Mesothelial cell of epicardium (in vitro differentiated cells): ENCODE measurements around the gene CRTC2. TPM values are rescaled to one million over a fixed set of nuclear protein-coding genes. Genes with fewer than 3 reads are reported as not detected.

ENCODE experiments used
- DNase-seq, 2 experiments: peaks; one replicate each; pipeline ENCODE4 v3.0.0; 2021; ENCODE audit warnings: low spot score in 2 of 2; ENCODE audit not compliant: unreplicated experiment in 2 of 2
- H3K27ac Mint-ChIP-seq: 2 replicates; pipeline ENCODE4 v1.8.0; 2021; ENCODE audit warnings: mixed read lengths
- H3K27me3 Mint-ChIP-seq: 2 replicates; pipeline ENCODE4 v1.8.0; 2021; ENCODE audit warnings: low read depth, mixed read lengths
- H3K36me3 Mint-ChIP-seq: 2 replicates; pipeline ENCODE4 v1.8.0; 2021; ENCODE audit warnings: mixed read lengths
- H3K4me1 Mint-ChIP-seq: 2 replicates; pipeline ENCODE4 v1.8.0; 2021; ENCODE audit warnings: mixed read lengths
- H3K4me3 Mint-ChIP-seq: 2 replicates; pipeline ENCODE4 v1.8.0; 2021; ENCODE audit warnings: mild to moderate bottlenecking, moderate library complexity, mixed read lengths
- H3K9me3 Mint-ChIP-seq: 2 replicates; pipeline ENCODE4 v1.8.0; 2021; ENCODE audit warnings: mixed read lengths
- CTCF ChIP-seq: fragments of 200-600 bp; sonication (generic); IDR thresholded peaks from one replicate; pipeline ENCODE4 v1.5.0; 2021; ENCODE audit warnings: antibody characterized with exemption; ENCODE audit not compliant: unreplicated experiment
- total RNA-seq: library from RNA; stranded (reverse); gene quantifications from 3 replicates; pipeline ENCODE4 v1.2.1, GENCODE V29; 2021

CRTC2 gene
- total RNA-seq, 1 donor from 2014 or later = 47.1 TPM

DNA sequence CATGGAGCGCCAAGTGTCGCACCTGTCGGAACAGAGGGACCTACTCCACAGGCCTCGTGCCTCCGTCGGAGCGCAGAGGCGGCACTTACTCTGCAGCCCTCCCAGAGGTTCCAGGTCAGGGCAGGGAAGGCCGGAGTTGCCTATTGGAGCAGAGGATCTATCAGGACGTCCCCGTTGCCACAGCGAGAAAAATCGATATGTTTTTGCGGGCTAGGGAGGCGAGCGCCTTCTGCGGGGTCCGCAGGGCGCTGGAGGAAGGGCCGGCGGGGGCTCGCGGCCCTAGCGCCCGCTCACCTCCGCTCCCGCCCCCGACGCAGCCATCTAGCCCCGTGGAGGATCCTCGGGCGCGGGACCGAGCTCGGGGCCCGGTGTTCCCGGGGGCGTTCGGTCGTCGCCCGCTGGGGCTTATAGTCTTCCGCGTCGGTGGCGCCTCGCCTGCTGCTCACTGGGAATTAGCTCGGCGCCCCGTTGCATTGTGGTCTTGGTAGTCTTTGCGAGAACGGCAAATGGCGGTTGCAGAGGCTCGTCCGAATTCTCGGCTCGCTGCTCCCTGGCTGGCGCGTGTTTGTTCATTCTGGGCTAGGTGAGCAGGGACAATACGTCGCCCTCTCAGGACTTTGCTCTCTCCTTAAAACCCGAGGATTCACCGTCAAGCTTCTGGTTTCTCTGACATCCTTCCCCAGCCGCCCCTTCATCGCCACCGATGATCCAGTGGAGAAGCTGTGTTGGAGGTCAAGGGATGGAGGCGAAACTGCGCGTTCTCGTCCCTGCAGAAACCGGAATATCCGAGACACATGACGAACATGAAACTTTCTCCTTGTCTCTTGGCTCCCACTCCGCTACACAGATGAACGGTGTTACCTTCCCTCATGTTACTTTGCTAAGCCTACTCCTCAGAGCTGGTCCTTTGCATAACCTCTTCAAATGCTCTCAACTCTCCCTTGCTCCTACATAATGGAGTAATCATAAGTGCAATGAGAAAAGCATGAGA, 19.1 kb upstream of the CRTC2 start, which contains the start of gene JTB:
Gene JTB, minus strand, starts transcription at position 425 of the 991 bp plus-strand sequence. Its CDS starts 422 bp downstream, at position 3.
- Mint-ChIP-seq H3K27me3 (no peaks in the 10 kb centered on the region), H3K4me1 (peaks cover 28% of the 10 kb centered on the region), H3K4me3 (peak within 1 kb of the TSS; percentile 97), H3K9me3 (no peaks in the 10 kb centered on the region), H3K36me3 (peaks cover 13% of the 10 kb centered on the region), H3K27ac (peak within 1 kb of the TSS; percentile 97)
- peak; percentile 63 to 82 for DNase-seq
- no peak for TF ChIP-seq CTCF

DNA sequence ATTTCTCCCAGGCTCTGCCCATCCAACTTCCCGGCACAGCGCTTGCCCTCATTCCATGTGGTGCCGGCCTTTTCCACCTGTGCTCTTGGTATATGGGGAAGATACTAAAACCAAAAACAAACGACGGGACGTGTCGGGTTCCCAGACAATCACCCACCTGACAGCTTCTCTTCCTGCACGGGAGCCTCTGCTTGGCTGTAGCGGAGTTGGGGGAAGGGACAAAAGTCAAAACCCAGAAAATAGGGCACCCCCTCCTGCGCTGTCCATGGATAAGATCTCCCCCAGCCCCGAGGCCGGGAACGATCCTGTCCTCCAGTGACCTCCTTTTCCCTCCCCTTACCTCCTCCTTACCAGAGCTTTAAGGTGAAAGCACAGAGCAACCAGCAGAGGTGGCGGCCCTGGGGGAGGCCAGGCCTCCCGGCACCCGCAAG, 18.4 kb upstream of the CRTC2 start:
- peak overlapping the region; percentile 97 for H3K4me3 Mint-ChIP-seq
- peaks cover 28% of the 10 kb centered on the region for H3K4me1 Mint-ChIP-seq
- DNase-seq = peak in 1 of 2 experiments; percentile 42
- no peaks in the 10 kb centered on the region for H3K9me3 Mint-ChIP-seq
- H3K27ac Mint-ChIP-seq = peak overlapping the region; percentile 96
- no peak for TF ChIP-seq CTCF
- H3K36me3 Mint-ChIP-seq = peaks cover 10% of the 10 kb centered on the region
- H3K27me3 Mint-ChIP-seq = no peaks in the 10 kb centered on the region

DNA sequence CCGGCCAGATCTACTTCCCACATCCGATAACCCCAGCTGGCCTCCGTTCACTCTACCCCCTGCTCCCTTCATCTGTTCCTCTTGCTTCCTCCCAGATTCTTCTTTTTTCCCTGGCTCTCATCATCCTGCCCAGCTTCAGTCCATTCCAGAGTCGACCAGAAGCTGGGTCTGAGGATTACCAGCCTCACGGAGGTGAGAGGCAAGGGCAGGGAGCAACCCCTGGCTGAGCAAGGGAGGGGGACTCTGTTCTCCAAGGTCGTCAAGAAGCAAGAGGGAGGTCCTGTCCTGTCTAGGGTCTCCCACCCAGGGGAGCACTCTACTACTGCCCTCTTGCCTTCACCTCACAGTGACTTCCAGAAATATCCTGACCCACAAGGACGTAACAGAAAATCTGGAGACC, 15.1 kb upstream of the CRTC2 start:
- peaks cover 30% of the 10 kb centered on the region for H3K4me1 Mint-ChIP-seq
- no peak for DNase-seq
- H3K27me3 Mint-ChIP-seq = no peaks in the 10 kb centered on the region
- H3K9me3 Mint-ChIP-seq = no peaks in the 10 kb centered on the region
- peaks cover 10% of the 10 kb centered on the region for H3K36me3 Mint-ChIP-seq
- H3K27ac Mint-ChIP-seq = no peak overlapping the region
- no peak overlapping the region for H3K4me3 Mint-ChIP-seq
- no peak for TF ChIP-seq CTCF

- no peaks in the 10 kb centered on the region for H3K27me3 Mint-ChIP-seq
- H3K4me3 Mint-ChIP-seq = no peak overlapping the region
- H3K9me3 Mint-ChIP-seq = no peaks in the 10 kb centered on the region
- no peak overlapping the region for H3K27ac Mint-ChIP-seq
- DNase-seq = no peak
- H3K4me1 Mint-ChIP-seq = peaks cover 29% of the 10 kb centered on the region
- TF ChIP-seq CTCF = no peak
- H3K36me3 Mint-ChIP-seq = peaks cover 10% of the 10 kb centered on the region
These were observed 14.7 kb upstream of the CRTC2 start for GRCh38 chr1:153973071-153973470.

DNA sequence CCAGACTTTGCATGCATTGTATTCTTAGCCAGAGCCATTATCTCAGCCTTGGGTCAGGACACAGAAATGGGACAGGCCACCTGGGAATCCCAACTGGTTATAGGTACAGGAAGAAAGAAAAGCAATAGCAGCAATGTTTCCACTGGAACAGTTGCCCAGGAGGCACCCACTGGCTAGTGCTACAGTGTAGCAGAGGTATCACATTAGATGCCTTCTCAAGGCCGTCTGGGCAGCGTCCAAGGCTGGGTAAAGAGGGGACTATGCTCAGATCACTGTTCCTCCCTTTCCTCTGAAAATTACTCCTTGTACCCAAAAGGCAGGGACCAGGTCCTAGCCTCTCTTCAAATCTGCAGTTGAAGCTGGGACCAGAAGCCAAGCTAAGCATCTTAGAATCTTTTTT, 11.9 kb upstream of the CRTC2 start:
- H3K27ac Mint-ChIP-seq = no peak overlapping the region

More for the DNA sequence above, 11.9 kb upstream of the CRTC2 start:
- peaks cover 30% of the 10 kb centered on the region for H3K4me1 Mint-ChIP-seq
- H3K36me3 Mint-ChIP-seq = peaks cover 6% of the 10 kb centered on the region
- H3K27me3 Mint-ChIP-seq = no peaks in the 10 kb centered on the region
- no peaks in the 10 kb centered on the region for H3K9me3 Mint-ChIP-seq
- TF ChIP-seq CTCF = no peak
- DNase-seq = no peak
- H3K4me3 Mint-ChIP-seq = no peak overlapping the region
